GM03348 (cell line): ENCODE measurements around the gene PSEN2.
"Not testable (repeated sequence)": the region's sequence is repeated elsewhere in the genome, so short reads cannot be mapped to it uniquely, and the experiment has no call there.

Experiments
- DNase-seq: peaks from one replicate; pipeline ENCODE4 v3.0.0; 2012; ENCODE audit warnings: low spot score

The PSEN2 gene

GRCh38 chr1:226916497-226916896 is 46.1 kb downstream of the PSEN2 start:
- no peak for DNase-seq

GRCh38 chr1:226919587-226919986 is 49.2 kb downstream of the PSEN2 start:
- no peak for DNase-seq

- no peak for DNase-seq
These were observed 49.6 kb downstream of the PSEN2 start for GRCh38 chr1:226919995-226920394.

GRCh38 chr1:226920446-226920894 is 50.1 kb downstream of the PSEN2 start:
- DNase-seq = no peak

- no peak for DNase-seq
These were observed 51.1 kb downstream of the PSEN2 start for GRCh38 chr1:226921504-226921903.

GRCh38 chr1:226929260-226930111 is 59.1 kb downstream of the PSEN2 start:
- not testable (repeated sequence) for DNase-seq

GRCh38 chr1:226934483-226935237 is 64.2 kb downstream of the PSEN2 start:
- DNase-seq = no peak

- no peak for DNase-seq
These were observed 67.7 kb downstream of the PSEN2 start for GRCh38 chr1:226937940-226938725.

- DNase-seq = peak; percentile 30
These were observed 68.6 kb downstream of the PSEN2 start for GRCh38 chr1:226938903-226939437.

GRCh38 chr1:226939438-226940028 is 69.1 kb downstream of the PSEN2 start:
- DNase-seq = peak; percentile 69

- peak; percentile 99 for DNase-seq
These were observed 69.8 kb downstream of the PSEN2 start, which contains the start of gene COQ8A for GRCh38 chr1:226940029-226940805. COQ8A (plus strand) TSS chr1:226940294; CDS start chr1:226961386, 21,092 bp downstream.

GRCh38 chr1:226940806-226941067 is 70.3 kb downstream of the PSEN2 start:
- DNase-seq = no peak

GRCh38 chr1:226942392-226942791 is 72.0 kb downstream of the PSEN2 start:
- no peak for DNase-seq

- DNase-seq = no peak
These were observed 72.7 kb downstream of the PSEN2 start for GRCh38 chr1:226943156-226943555.

- no peak for DNase-seq
These were observed 73.5 kb downstream of the PSEN2 start for GRCh38 chr1:226943927-226944326.

- no peak for DNase-seq
These were observed 74.9 kb downstream of the PSEN2 start for GRCh38 chr1:226945106-226945857.
